SH-SY5Y (cell line): ENCODE data around the gene HDAC9.

Source experiments
- GATA2 ChIP-seq: IDR thresholded peaks from 2 replicates; pipeline ENCODE4 v1.6.1; 2011; ENCODE audit warnings: mild to moderate bottlenecking, low read depth, low read length
- GATA3 ChIP-seq: IDR thresholded peaks from 2 replicates; pipeline ENCODE4 v1.6.1; 2011; ENCODE audit warnings: low read depth, mild to moderate bottlenecking, low read length, moderate library complexity

DNA sequence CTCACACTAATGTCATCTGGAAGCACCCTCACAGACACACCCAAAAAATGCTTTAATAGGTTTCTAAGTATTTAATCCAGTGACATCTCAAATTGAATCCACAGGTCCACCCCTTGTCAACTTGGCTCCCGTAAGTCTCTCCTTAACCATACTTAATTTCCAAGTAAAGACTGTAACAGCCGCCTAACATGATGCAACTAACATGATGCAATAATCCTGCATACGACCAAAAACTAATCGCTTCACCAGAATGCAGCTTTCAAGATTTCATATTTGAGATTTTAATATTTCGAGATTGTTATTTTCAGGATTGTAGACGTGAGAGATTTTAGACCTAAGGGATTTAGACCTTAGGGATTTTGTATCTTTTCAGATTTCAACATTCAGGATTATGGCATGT, 3.7 kb upstream of the HDAC9 start:
- TF ChIP-seq GATA2 (no peak), GATA3 (no peak)
